ENCODE measurements around the gene MSANTD1.
A peak's percentile ranks its signal among the peaks of the same experiment; 100 is the strongest.

MSANTD1 gene

DNA sequence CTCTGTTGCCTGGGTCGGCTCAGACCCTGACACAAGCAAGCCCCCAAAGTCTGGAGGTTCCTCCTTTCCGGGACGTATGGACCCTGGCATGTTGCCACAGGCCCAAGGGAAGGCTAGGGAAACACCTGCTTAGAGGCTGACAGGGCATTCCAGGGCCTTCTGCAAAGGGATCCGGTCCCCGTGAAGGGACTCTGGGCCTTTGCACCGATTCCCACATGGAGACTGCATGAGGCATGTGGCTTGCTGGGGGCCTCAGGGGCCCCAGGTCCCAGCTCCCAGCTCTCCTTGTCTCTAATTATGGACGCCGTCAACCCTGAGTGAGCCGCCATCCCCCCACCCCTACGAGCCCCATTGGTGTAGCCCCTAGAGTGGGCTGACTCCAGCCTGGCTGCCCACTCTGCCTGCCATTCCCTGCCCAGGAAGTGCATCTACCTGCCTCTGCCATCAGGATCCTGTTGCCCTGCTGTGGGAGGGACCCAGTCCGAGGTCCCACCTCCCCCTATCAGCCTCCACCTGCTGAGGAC is 39.7 kb downstream of the MSANTD1 start:
- Histone ChIP-seq H3K27me3 (ENCODE audit: low read depth, low read length) (peaks cover 15% of the 10 kb centered on the region), H3K27ac (ENCODE audit: low read length) (no peak overlapping the region), H3K9me3 (ENCODE audit: insufficient read depth, low read length) (no peaks in the 10 kb centered on the region), H3K9ac (ENCODE audit: low read length) (no peak overlapping the region), H3K4me1 (ENCODE audit: low read length) (peaks cover 23% of the 10 kb centered on the region), H3K36me3 (replicated peaks; ENCODE audit: low read depth, low read length) (no peaks in the 10 kb centered on the region), H3K4me2 (ENCODE audit: low read length) (no peak overlapping the region), H3K79me2 (ENCODE audit: low read length) (no peaks in the 10 kb centered on the region), H4K20me1 (ENCODE audit: insufficient read depth, low read length) (no peaks in the 10 kb centered on the region), H3K4me3 (ENCODE audit: low read length) (no peak overlapping the region), H2AFZ (ENCODE audit: low read depth, low read length) (no peak overlapping the region)
- TF ChIP-seq, protein P1, sequence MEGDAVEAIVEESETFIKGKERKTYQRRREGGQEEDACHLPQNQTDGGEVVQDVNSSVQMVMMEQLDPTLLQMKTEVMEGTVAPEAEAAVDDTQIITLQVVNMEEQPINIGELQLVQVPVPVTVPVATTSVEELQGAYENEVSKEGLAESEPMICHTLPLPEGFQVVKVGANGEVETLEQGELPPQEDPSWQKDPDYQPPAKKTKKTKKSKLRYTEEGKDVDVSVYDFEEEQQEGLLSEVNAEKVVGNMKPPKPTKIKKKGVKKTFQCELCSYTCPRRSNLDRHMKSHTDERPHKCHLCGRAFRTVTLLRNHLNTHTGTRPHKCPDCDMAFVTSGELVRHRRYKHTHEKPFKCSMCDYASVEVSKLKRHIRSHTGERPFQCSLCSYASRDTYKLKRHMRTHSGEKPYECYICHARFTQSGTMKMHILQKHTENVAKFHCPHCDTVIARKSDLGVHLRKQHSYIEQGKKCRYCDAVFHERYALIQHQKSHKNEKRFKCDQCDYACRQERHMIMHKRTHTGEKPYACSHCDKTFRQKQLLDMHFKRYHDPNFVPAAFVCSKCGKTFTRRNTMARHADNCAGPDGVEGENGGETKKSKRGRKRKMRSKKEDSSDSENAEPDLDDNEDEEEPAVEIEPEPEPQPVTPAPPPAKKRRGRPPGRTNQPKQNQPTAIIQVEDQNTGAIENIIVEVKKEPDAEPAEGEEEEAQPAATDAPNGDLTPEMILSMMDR (IDR thresholded peaks at IDR 0.05; ENCODE audit: low read depth, low read length): no peak
- TF ChIP-seq EZH2phosphoT487 (IDR thresholded peaks at IDR 0.05; ENCODE audit: low read depth): no peak

DNA sequence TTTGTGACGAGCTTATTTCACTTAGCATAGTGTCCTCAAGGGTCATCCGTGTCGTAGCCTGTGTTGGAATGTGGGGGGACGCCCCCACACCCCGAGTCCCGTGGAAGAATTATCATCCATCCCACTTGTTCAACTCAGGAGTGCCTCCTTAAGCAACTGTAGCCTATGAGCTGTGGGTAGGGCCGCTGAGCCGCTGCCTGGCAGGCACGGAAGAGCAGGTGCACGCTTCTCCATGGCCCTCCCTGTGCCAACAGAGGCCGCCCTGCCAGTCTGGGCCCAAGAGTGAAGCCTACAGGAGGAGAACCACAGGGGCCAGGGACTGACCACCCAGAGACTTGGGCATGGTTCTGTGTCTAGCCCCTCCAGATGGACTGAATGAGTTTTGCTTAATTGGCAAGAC is 41.5 kb downstream of the MSANTD1 start:
- H3K4me1 ChIP-seq (ENCODE audit: low read length): peaks cover 24% of the 10 kb centered on the region
- H3K27ac ChIP-seq (ENCODE audit: low read length): no peak overlapping the region
- H4K20me1 ChIP-seq (ENCODE audit: insufficient read depth, low read length): no peaks in the 10 kb centered on the region
- no peaks in the 10 kb centered on the region for H3K79me2 ChIP-seq (ENCODE audit: low read length)
- no peak overlapping the region for H3K4me3 ChIP-seq (ENCODE audit: low read length)
- TF ChIP-seq, protein P1 (IDR thresholded peaks at IDR 0.05; ENCODE audit: low read depth, low read length): no peak
- TF ChIP-seq EZH2phosphoT487 (IDR thresholded peaks at IDR 0.05; ENCODE audit: low read depth): no peak
- peaks cover 17% of the 10 kb centered on the region for H3K27me3 ChIP-seq (ENCODE audit: low read depth, low read length)
- H3K36me3 ChIP-seq (replicated peaks; ENCODE audit: low read depth, low read length): no peaks in the 10 kb centered on the region
- H2AFZ ChIP-seq (ENCODE audit: low read depth, low read length): no peak overlapping the region
- H3K4me2 ChIP-seq (ENCODE audit: low read length): no peak overlapping the region
- no peaks in the 10 kb centered on the region for H3K9me3 ChIP-seq (ENCODE audit: insufficient read depth, low read length)
- no peak overlapping the region for H3K9ac ChIP-seq (ENCODE audit: low read length)

DNA sequence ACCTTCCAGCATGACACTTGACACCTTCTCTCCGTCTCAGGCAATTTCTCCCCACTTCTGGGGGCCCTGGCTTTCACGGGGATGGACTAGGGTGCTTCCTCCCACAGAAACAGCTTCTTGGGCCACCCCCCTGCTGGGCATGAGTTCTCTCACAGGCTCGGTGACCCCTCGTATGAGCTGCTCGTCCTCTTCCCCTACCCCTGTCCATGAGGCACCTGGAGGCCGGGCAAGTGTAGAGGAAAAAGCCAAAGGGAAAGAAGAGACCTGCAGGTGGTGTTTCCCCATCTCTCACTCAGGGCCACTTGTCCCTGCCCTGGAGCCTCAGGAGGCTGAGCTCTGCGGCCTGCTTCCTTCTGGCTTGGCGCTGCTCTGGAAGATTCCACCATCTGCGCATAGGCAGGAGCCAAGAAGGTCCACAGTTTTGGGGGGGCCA is 41.9 kb downstream of the MSANTD1 start:
- Histone ChIP-seq H3K4me2 (ENCODE audit: low read length) (no peak overlapping the region), H3K79me2 (ENCODE audit: low read length) (no peaks in the 10 kb centered on the region), H3K9me3 (ENCODE audit: insufficient read depth, low read length) (no peaks in the 10 kb centered on the region), H2AFZ (ENCODE audit: low read depth, low read length) (no peak overlapping the region), H4K20me1 (ENCODE audit: insufficient read depth, low read length) (no peaks in the 10 kb centered on the region), H3K36me3 (replicated peaks; ENCODE audit: low read depth, low read length) (no peaks in the 10 kb centered on the region), H3K4me3 (ENCODE audit: low read length) (no peak overlapping the region), H3K9ac (ENCODE audit: low read length) (no peak overlapping the region), H3K4me1 (ENCODE audit: low read length) (peaks cover 19% of the 10 kb centered on the region), H3K27ac (ENCODE audit: low read length) (no peak overlapping the region), H3K27me3 (ENCODE audit: low read depth, low read length) (peaks cover 20% of the 10 kb centered on the region)
- no peak for TF ChIP-seq EZH2phosphoT487 (IDR thresholded peaks at IDR 0.05; ENCODE audit: low read depth)
- TF ChIP-seq, protein P1 (IDR thresholded peaks at IDR 0.05; ENCODE audit: low read depth, low read length): no peak

DNA sequence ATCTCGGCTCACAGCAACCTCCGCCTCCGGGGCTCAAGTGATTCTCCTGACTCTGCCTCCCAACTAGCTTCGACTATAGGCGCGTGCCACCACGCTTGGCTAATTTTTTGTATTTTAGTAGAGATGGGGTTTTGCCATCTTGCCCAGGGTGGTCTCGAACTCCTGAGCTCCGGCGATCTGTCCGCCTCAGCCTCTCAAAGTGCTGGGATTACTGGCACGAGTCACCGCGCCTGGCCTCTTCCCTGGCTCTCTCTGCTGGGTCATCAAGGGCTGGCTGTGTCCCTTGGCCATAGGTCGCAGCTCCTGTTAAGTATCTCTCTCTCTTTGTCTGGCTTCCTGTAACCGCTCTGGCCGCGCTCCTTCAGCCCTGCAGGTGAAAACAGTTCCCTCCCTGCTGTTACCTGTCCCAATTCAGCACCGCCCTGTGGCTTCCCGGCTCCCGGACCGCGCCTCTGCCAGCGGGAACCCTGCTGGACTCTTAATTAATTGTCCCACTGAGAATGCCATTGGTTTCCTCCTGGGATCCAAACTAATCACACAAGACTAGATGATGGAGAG is 42.5 kb downstream of the MSANTD1 start:
- no peak overlapping the region; the same call in 1 of the 2 replicates for H3K9ac ChIP-seq (ENCODE audit: low read length)
- no peaks in the 10 kb centered on the region for H4K20me1 ChIP-seq (ENCODE audit: insufficient read depth, low read length)
- TF ChIP-seq, protein P1 (IDR thresholded peaks at IDR 0.05; ENCODE audit: low read depth, low read length): no peak
- no peak for TF ChIP-seq EZH2phosphoT487 (IDR thresholded peaks at IDR 0.05; ENCODE audit: low read depth)
- peak overlapping the region; percentile 81 for H3K4me3 ChIP-seq (ENCODE audit: low read length)
- no peaks in the 10 kb centered on the region for H3K9me3 ChIP-seq (ENCODE audit: insufficient read depth, low read length)
- no peak overlapping the region for H3K27ac ChIP-seq (ENCODE audit: low read length)
- H3K4me2 ChIP-seq (ENCODE audit: low read length): peak overlapping the region; percentile 73
- peaks cover 25% of the 10 kb centered on the region for H3K27me3 ChIP-seq (ENCODE audit: low read depth, low read length)
- H3K36me3 ChIP-seq (replicated peaks; ENCODE audit: low read depth, low read length): no peaks in the 10 kb centered on the region
- no peaks in the 10 kb centered on the region for H3K79me2 ChIP-seq (ENCODE audit: low read length)
- no peak overlapping the region for H2AFZ ChIP-seq (ENCODE audit: low read depth, low read length)
- peaks cover 14% of the 10 kb centered on the region for H3K4me1 ChIP-seq (ENCODE audit: low read length)
